Coronary artery (tissue), 2 donors: ENCODE results near the gene EIF2B2.

Source experiments
- DNase-seq: peaks from one replicate; pipeline ENCODE4 v3.0.0-alpha.2; 2017; ENCODE audit warnings: low spot score
- H3K27ac ChIP-seq, 2 donors: fragments of 200-600 bp; sonication (generic); one replicate each; pipeline ENCODE4 v1.5.1; 2016 to 2019
- H3K4me3 ChIP-seq: fragments of 200-600 bp; sonication (generic); 2 replicates; pipeline ENCODE4 v1.5.1; 2016; ENCODE audit warnings: mild to moderate bottlenecking, moderate library complexity
- TF ChIP-seq, protein P1 (sequence below): fragments of 200-600 bp; sonication (generic); IDR thresholded peaks from one replicate; pipeline ENCODE4 v1.5.1; 2019; ENCODE audit warnings: antibody characterized with exemption

EIF2B2 gene

DNA sequence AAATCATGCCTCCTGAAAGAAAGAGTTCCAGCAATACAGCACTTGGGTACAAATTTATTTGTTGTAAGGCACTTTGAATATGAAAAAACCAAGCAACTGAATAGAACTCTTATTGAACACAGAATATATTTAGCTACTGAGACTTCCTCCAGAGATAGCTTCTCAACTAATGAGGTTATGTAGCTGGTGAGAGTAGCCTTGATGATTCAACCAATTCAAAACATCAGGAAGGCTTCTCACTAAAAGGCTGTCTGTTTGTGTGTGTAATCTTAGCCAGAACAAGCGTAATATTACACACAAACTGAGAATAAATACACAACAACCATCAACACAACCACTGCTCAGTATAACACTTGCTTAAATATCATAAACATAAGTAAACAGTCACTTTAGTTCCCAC lies 20.4 kb downstream of the EIF2B2 start:
- no peak overlapping the region for H3K4me3 ChIP-seq
- no peak overlapping the region for H3K27ac ChIP-seq
- TF ChIP-seq, protein P1, sequence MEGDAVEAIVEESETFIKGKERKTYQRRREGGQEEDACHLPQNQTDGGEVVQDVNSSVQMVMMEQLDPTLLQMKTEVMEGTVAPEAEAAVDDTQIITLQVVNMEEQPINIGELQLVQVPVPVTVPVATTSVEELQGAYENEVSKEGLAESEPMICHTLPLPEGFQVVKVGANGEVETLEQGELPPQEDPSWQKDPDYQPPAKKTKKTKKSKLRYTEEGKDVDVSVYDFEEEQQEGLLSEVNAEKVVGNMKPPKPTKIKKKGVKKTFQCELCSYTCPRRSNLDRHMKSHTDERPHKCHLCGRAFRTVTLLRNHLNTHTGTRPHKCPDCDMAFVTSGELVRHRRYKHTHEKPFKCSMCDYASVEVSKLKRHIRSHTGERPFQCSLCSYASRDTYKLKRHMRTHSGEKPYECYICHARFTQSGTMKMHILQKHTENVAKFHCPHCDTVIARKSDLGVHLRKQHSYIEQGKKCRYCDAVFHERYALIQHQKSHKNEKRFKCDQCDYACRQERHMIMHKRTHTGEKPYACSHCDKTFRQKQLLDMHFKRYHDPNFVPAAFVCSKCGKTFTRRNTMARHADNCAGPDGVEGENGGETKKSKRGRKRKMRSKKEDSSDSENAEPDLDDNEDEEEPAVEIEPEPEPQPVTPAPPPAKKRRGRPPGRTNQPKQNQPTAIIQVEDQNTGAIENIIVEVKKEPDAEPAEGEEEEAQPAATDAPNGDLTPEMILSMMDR = no peak
- no peak for DNase-seq

DNA sequence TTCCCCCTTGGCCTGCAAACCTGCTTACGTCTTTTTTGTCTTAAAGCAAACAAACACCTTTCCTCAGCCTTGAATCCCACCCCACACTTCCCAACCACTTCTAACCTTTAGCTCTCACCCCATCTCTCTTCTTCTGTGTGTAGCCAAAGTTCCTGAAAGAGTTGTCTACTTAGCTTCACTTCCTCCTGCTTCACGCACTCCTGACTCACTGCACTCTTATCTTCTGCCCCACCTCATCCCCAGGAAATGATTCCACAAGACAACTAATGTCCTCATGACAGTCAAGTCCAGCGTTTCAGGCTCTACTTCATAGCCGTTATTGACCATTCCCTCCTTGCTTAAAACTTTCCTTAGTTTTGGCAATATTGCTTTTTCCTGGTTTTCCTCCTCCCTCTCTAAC lies 22.4 kb downstream of the EIF2B2 start:
- H3K27ac ChIP-seq = no peak overlapping the region
- DNase-seq = no peak
- no peak overlapping the region for H3K4me3 ChIP-seq
- TF ChIP-seq, protein P1 = no peak

DNA sequence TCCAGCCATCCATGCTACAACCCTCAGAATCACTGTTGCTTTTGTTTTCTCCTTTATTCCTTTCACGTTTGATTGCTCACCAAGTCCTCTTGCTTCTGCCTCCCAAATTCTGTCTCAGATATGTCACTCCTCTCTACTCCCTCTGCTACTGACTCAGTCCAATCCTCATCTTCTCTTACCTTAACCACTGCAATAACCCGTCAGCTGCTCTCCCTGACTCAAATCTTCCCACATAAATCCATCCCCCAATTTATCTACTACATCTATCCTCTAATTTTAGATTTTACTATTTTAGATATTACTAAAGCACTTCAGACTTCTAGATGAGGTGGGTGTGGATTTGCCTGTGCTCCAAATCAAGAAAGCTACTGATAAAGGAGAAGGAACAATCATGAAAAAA lies 23.2 kb downstream of the EIF2B2 start:
- Histone ChIP-seq H3K4me3 (no peak overlapping the region), H3K27ac (no peak overlapping the region)
- DNase-seq = no peak
- TF ChIP-seq, protein P1 = no peak

DNA sequence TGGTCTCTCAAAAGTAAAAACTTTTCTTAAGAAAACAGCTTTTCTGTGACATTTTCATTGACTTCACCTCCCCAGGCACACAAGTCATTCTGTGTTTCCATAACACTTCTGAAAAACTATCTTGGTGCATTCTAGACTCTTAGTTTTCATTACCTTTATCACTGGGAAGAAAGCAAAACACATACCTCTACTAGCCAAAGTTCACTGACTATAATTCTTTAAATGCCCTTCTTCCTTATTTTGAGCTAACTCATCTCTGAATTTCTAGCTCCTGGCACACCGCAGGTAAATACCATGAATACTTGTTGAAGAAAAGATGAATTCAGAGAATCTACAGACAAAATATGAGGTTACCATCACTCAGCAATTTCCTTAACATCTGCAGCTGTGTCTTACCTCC lies 27.4 kb downstream of the EIF2B2 start:
- DNase-seq = no peak
- H3K4me3 ChIP-seq = no peak overlapping the region
- TF ChIP-seq, protein P1 = no peak
- no peak overlapping the region for H3K27ac ChIP-seq

DNA sequence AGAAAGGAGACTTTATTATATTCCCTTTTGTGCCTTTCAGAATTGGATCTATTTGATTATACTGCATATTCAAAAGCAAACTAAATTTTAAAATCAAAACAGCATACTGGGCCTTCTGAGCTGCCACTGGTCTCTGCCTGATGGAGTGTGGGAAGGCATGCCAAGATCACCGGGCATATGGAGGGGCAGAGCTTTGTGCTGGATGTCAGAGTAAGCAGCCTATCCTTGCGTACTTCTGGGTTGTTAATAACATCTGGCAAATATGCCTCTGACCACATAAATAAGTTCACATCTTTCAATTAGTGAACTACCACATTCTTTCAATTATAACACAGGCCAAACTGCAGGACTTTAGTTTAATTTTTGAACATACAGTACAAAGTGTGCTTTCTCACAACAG lies 30.2 kb downstream of the EIF2B2 start:
- DNase-seq = no peak
- H3K27ac ChIP-seq = no peak overlapping the region
- no peak overlapping the region for H3K4me3 ChIP-seq
- TF ChIP-seq, protein P1 = no peak

DNA sequence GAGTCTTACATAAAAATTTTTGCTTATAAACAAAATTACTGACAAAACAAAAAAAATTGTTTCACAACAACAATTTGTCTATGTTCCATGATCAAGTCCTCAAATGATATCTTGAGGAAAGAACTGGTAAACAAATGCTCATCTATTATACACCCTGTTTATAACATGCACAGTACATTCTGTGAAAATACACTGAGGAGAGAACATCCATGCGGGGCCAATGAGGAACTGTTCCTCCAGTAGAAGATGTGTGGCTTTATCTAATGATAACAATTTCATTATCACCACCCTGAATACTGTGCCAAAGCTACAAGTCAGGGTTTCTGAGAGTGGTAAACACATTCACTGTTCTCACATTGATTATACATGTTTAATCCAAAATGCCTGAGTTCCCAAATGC lies 37.8 kb downstream of the EIF2B2 start:
- no peak overlapping the region for H3K4me3 ChIP-seq
- DNase-seq = no peak
- no peak overlapping the region for H3K27ac ChIP-seq
- TF ChIP-seq, protein P1 = no peak

DNA sequence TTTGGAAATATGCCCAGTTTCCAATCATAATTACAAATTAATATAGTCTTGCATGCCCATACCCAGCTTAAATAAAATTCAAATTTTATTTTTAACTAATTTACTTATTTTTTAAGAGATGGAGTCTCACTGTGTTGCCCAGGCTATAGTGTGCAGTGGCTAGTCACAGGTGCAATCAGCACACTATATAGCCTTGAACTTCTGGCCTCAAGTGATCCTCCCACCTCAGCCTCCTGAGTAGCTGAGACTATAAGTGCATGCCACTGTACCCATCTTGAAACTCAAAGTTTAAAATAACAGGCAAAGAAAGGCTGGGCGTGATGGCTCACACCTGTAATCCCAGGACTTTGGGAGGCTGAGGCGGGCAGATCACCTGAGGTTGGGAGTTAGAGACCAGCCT lies 38.2 kb downstream of the EIF2B2 start:
- no peak overlapping the region for H3K27ac ChIP-seq

More for the DNA sequence above, 38.2 kb downstream of the EIF2B2 start:
- no peak for DNase-seq
- H3K4me3 ChIP-seq = no peak overlapping the region
- TF ChIP-seq, protein P1 = no peak
